ENCODE results near the gene GALNT2.

GALNT2 gene

DNA sequence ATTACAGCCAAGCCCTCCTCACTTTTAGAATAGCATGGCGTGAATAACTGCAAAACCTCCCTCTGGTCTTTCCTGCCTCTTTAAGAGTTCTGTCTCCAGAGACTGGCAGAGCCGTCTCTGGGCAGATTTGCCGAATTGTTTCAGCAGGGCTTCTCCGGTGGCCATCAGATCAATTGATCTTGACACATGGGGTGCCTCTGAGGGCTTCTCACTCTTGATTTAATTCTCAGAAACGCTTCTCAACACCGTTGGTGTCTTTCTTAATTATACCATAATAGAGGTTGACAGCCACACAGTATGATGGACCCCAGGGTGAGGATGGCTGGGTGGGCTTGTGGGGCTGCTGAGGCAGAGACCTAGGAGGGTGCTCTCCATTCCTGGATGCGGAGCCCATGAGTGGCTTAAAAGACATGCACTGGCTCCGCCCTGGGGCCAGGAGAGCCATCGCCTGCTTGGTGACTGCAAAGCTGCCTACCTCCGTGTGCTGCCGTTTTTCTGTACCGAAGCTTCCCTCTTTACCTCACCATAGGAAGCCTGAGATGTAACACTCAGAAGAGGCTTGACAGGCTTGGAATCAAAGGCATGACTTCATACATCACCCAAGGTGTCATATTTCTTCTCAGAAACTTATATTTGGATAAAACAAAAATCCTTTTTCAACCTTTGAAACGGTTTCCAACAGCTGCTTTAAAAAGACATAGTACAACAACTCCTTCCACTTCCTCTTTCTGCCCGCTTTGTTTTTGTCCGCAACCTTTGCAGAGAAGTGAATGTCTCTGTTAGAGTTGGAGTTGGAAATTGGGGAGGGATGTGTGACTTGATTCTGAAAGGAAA is 82.9 kb downstream of the GALNT2 start:
- DNase-seq: no peak

GRCh38 chr1:230150615-230151014 is 83.6 kb downstream of the GALNT2 start:
- no peak for DNase-seq

- no peak for DNase-seq
Measured at GRCh38 chr1:230151924-230152468, 85.0 kb downstream of the GALNT2 start.

DNA sequence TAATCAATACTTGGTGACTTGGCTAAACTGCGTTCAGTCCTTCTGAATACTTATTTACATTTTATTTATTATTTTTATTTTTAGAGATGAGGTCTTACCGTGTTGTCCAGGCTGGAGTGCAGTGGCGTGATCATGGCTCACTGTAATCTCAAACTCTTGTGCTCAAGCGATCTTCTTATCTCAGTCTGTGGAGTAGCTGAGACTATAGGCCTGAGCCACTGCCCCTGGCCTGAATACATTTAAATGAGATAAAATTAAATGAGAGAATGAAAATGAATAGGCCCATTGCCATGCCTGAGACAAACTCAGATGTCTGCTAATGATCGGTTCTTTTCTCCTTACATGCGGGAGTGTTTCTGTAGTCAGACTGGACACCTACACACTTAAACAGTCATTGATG is 86.0 kb downstream of the GALNT2 start:
- DNase-seq: no peak

GRCh38 chr1:230153641-230154296 is 86.7 kb downstream of the GALNT2 start:
- no peak for DNase-seq

DNA sequence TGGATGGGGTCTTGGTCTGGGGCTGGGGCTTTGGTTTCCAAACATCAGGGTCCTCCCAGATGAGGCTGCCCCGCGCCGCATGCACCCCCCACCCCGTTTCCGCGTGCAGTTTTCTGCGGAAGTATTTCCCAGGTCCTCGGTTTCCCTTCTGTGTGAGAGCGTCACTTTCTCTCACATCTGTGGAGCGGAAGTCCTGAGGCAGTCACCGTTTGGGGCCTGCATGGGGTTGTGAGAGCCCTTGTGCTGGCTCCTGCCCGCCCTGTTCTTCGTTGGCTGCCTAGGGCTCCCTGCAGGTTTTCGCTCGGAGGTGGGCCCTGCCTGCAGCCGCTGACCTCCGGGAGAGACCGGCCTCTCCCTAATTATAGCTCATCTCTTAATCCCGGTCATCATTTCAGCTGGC is 88.0 kb downstream of the GALNT2 start:
- no peak for DNase-seq

DNA sequence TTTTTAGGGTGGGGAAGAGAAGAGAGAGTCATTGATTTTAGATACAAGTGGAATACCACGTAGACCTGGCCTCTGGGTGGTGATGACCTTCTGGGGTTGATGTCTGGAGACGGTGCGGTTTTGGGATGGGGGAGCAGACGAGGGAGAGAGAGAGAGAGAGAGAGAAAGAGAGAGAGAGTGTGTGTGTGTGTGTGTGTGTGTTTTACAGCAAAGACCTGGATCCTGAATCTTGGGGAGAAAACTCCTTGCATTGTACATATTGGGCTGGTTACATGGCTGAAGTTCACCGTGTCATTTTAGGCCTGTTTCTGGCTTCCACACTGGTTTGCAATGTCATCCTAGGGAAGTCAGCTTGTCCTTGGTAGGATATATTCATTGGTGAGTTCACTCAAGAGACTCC is 89.0 kb downstream of the GALNT2 start:
- no peak for DNase-seq

GRCh38 chr1:230156536-230156935 is 89.5 kb downstream of the GALNT2 start:
- DNase-seq: no peak

GRCh38 chr1:230157420-230158390 is 90.7 kb downstream of the GALNT2 start:
- DNase-seq: no peak

DNA sequence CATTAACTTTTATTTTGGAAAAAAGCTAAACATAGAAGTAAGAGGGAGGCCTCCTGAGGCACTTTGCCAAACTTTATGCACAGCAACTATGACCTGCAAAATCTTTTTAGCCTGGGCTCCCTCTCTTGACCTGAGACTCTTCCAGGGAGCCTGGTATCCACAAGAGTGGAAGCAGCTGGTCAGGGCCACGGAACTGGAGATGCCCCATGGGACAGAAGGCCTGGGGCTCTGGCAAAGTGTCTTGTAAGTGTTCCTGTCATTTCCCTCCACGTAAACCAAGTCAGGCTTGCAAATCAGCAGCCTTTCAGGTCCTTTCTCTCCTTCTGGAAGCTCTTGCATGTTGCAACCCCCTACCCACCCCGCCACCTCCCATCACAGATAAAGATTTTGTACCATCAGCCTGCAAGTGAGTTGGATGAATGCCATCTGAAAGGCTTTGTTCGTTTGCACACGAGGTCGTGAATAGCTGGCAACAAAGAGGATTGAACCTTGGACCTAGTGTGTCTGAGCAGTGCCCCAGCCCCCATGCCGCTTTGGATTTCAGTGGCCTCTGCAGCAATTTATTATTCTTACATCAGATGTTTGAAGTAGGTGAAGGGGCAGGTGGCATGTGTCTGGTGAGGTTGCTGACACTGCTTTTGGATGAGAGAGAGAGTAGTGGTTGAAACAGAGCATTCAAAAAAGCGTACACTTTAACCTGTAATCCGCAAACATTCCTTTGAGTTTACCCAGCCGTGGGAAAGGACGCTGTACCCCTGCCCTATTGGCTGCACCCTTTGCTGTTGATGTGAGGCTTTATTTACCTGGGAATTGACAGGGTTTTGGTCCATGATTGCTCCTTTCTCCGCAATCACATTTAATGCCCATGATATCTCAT is 91.6 kb downstream of the GALNT2 start:
- no peak for DNase-seq

DNA sequence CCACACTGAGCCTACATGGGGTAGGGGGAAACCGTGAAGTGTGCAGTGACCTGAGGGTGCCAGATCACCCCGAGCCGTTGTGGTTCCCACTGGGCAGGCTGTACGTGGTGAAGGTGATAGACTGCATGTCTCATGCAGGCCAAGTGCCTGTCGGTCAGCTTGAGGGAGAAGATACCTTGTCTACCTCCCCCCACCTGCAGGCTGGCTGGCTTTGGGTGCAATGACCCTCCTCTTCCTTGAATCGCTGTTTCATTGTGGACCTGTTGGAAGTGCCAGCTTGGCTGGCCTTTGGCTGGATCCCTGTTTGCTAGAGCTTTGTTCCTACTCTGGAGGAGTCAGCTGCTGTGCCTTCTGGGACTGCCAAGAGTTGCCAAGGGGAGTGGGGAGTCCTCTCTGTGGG is 92.5 kb downstream of the GALNT2 start:
- no peak for DNase-seq

DNA sequence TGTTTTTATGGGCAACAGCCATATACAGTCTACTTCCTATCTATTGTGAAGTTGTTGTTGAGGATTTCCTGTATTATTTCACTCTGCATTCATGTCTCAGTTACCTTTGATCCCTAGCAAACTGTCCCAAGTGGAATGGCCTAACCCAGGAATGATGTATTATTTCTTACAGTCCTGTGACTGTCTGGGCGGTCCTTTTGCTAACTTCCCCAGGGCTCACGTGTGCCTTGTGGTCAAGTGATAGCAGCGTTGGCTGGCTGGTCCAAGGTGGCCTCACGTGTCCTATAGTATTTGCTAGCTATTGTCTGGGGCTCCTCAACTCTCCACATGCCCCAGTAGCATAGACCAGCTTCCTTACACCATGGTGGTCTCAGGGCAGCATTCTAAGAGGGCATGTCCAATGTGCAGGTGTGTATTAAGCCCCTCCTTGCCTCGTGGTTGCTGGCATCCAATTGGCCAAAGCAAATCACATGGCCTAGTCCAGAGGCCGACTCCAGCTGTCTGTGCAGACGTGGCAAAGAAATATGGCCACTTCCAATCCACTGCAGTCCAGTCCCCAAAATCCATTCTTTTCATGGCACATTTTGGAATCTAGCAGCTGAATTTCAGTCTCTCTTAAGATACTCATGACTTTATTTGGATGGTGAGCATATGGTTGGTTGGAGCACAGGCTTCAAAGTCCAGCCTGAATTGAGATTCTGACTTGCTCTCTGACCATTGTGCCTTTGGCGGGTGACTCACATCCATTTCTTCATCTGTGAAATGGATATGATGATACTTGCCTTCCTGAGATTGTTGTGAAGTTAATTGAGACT is 94.1 kb downstream of the GALNT2 start:
- no peak for DNase-seq

DNA sequence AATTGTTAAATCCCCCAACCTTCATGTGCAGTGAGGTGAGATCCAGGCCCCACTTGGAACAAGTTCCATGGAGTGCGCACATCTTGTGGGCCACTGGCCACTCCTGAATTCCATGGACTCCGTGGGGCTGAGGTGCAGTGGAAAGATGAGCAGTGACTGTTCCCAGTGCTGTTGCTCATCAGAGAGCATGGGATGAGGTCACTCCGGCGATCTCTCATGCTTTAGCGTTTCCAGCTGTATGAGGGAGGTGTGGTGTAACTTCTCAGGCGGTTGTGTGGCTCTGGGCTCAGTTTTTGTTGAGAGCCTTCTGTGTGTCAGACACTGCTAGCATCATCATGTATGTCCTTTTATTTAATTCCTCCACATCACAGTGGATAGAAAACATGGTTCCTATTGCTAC is 96.2 kb downstream of the GALNT2 start:
- DNase-seq: no peak

GRCh38 chr1:230163719-230164118 is 96.7 kb downstream of the GALNT2 start:
- no peak for DNase-seq

DNA sequence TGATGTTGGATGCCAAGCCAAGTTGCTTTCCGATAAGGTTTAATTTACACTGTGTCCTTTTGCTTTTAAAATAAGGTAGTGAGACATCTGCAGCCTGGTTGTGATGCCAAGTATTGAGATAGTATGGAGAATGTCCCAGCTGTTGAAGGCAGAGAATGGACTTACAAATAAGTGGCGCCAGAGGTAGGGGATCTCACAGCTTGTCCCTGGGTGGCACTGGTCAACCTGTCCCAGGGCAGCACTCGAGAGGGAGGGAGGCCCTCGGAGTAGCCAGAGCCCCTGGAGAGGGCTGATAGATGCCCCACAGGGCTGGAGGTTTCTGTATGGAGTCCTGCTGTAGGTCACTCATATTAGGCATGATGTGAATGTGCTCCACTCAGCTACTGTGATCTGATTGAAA is 98.5 kb downstream of the GALNT2 start:
- no peak for DNase-seq

DNA sequence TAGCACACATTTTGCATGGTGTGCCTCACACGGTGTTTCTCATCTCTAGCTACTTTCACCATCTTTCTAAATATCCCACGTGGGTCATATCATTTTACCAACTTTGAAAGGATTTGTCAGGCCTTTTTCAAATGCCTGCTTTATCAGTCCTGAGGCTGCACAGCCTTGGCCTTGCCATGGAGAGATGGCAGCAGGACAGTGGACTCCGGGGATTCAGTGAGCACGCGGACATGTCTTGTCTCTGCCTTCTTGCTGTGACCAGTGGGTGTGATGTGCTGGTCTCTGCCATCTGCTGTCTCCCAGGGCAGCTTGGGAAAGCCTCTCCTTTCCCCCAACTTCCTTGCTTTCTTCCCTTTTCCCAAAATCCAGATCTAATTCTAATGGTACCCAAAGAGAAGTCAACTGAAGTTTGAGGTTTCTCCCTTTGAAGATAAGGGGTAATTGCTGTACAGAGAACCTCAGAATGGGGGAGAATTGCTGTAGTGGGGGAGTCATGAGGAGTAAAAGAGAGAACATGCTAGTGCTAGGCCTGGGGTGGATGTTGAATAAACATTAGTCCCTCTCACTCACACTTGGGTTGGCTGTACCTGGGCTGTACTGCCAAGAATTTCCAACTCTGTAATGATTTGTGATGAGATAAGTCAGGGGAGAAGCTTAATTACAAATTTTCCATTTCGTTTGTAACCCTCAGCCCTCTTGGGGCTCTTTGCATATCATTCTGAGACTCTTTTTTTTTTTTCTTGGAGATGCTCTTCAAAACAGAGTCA is 99.5 kb downstream of the GALNT2 start:
- no peak for DNase-seq

GRCh38 chr1:230167419-230167852 is 100.4 kb downstream of the GALNT2 start:
- peak; percentile 56 for DNase-seq

DNA sequence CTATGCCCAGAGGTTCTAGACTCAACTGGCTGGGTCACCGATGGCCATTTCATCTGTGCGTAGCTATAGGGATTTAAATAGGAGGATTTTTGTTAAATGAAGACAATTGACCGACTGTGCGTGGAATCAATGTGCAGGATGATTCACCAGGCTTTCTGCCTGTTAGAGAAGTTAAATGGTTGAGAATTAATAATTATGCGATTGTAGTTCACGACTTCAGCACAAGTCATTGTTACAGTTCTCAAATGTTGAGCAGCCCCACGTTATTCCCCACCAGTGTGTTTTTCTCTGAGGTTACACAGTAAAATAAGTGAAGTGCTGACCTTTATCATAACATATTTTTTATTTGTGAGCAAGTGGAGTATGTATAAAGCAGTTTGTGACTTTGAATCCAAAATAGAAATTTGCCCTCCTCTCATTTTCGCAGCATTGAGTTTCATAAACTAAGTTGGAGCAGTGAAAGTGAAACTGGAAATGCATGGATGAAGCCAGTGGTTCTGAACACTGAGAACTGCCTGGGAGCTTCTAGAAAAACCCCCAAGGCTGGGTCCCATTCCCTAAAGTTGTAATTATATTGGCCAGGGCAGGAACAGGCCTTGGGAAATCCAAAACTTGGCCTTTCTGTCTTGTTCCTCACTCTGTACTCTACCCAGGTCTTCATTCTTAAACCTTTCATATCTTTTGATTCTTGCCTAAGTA is 102.6 kb downstream of the GALNT2 start:
- DNase-seq: no peak

DNA sequence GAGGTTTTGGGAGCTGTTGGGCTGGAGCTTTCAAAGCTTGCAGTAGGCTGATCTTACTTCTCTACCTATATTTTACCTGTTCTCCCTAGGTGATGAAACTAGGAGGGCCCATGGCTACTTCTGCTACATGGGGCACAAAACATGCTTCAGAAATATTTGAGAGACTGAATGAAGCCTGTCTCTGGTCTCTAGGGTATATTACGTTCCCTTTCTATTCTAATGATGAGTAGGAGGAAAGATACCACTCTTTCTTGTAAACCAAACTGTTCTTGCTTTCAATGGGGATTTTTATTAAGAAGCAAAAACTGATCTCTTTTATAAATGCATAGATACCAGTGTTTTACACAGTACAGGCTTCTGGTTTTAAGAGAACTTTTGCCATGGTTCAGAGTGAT is 103.1 kb downstream of the GALNT2 start:
- DNase-seq: no peak

DNA sequence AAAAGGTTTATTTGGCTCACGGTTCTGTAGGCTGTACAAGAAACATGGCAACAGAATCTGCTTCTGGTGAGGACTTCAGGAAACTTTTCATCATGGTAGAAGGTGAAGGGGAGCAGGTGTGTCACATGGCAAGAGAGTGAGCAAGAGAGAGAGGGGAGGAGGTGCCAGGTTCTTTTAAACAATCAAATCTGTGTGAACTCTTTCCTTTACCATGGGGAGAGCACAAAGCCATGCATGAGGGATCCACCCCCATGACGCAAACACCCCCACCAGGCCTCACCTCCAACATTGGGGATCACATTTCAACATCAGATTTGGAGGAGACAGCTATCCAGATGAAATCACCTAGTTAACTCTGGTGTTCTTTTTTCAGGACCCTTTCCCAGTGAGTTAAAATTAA is 103.6 kb downstream of the GALNT2 start:
- DNase-seq: no peak
